Kidney epithelial cell (primary cell): ENCODE results near the gene ZBTB44. TPM values are rescaled to one million over a fixed set of nuclear protein-coding genes. Genes with fewer than 3 reads are reported as not detected.

Source experiments
- DNase-seq: peaks from one replicate; pipeline ENCODE4 v3.0.0-alpha.2; 2010; ENCODE audit warnings: low read depth
- H3K27me3 ChIP-seq: 2 replicates; pipeline ENCODE4 v1.6.0; 2011; ENCODE audit warnings: low read length; ENCODE audit not compliant: control insufficient read depth, insufficient read depth
- H3K36me3 ChIP-seq: 2 replicates; pipeline ENCODE4 v1.5.1; 2011; ENCODE audit warnings: low read length; ENCODE audit not compliant: control insufficient read depth, insufficient read depth
- H3K4me3 ChIP-seq: 2 replicates; pipeline ENCODE4 v1.5.1; 2011; ENCODE audit warnings: low read depth, mild to moderate bottlenecking, control low read depth, low read length
- total RNA-seq: library from RNA; depleted of rRNA; stranded (reverse); fragments of >200 nt; gene quantifications from 2 replicates; pipeline ENCODE4 v1.2.3, GENCODE V29; 2015
- TF ChIP-seq, protein P1 (sequence below): IDR thresholded peaks from 2 replicates; pipeline ENCODE4 v1.5.1; 2011; ENCODE audit warnings: mild to moderate bottlenecking, moderate library complexity, low read length, control low read depth, inconsistent platforms; ENCODE audit not compliant: insufficient read depth, poor library complexity, severe bottlenecking

The ZBTB44 gene
- total RNA-seq, 1 donor from 2014 or later, result 18.8 TPM

GRCh38 chr11:130308886-130309285, 5.8 kb downstream of the ZBTB44 start:
- Histone ChIP-seq H3K4me3 (no peak overlapping the region), H3K27me3 (no peaks in the 10 kb centered on the region), H3K36me3 (no peaks in the 10 kb centered on the region)
- no peak for DNase-seq
- TF ChIP-seq, protein P1, sequence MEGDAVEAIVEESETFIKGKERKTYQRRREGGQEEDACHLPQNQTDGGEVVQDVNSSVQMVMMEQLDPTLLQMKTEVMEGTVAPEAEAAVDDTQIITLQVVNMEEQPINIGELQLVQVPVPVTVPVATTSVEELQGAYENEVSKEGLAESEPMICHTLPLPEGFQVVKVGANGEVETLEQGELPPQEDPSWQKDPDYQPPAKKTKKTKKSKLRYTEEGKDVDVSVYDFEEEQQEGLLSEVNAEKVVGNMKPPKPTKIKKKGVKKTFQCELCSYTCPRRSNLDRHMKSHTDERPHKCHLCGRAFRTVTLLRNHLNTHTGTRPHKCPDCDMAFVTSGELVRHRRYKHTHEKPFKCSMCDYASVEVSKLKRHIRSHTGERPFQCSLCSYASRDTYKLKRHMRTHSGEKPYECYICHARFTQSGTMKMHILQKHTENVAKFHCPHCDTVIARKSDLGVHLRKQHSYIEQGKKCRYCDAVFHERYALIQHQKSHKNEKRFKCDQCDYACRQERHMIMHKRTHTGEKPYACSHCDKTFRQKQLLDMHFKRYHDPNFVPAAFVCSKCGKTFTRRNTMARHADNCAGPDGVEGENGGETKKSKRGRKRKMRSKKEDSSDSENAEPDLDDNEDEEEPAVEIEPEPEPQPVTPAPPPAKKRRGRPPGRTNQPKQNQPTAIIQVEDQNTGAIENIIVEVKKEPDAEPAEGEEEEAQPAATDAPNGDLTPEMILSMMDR, result no peak

DNA sequence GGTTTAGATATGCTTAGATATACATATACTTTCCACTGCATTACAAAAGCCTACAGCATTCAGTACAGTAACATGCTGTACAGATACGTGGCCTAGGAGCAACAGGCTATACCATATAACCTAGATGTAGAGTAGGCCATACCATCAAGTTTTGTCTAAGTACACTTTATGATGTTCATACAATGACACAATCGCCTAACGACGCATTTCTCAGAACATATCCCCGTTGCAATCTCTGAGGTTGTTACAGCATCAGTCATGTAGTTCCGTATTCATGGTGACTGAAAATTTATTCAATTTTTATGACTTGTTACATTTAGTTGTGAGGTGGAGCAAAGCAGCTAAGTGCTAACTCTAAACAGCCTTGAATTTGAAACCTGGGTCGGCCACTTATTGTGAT, 6.7 kb downstream of the ZBTB44 start:
- Histone ChIP-seq H3K36me3 (no peaks in the 10 kb centered on the region), H3K27me3 (no peaks in the 10 kb centered on the region), H3K4me3 (no peak overlapping the region)
- DNase-seq, result no peak
- TF ChIP-seq, protein P1, result no peak

- H3K36me3 ChIP-seq, result no peaks in the 10 kb centered on the region
- no peaks in the 10 kb centered on the region for H3K27me3 ChIP-seq
- no peak overlapping the region for H3K4me3 ChIP-seq
- TF ChIP-seq, protein P1, result no peak
- DNase-seq, result no peak
Observed at GRCh38 chr11:130304651-130305050, 10.1 kb downstream of the ZBTB44 start.

DNA sequence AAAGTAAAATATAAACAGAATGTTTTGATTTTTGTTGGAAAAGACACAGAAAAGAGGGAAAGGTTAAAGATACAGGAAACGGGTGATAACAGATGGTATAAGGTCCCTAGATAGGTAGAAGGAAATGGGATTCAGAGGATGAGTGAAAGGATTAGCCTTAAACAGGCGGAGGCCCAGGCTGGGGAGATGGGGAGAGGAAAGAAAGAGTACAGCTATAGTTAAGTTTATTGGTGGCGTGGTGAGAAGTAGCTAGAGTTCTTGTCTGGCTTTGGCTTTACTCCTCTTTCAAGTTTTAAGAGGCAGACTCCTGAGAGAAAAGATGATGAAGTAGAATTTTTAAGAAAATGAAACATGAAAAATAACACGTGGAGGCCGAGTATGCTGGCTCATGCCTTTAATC, 13.7 kb downstream of the ZBTB44 start:
- H3K36me3 ChIP-seq, result no peaks in the 10 kb centered on the region
- TF ChIP-seq, protein P1, result no peak
- no peak for DNase-seq
- H3K27me3 ChIP-seq, result no peaks in the 10 kb centered on the region
- no peak overlapping the region for H3K4me3 ChIP-seq

GRCh38 chr11:130300567-130300966, 14.2 kb downstream of the ZBTB44 start:
- Histone ChIP-seq H3K27me3 (no peaks in the 10 kb centered on the region), H3K4me3 (no peak overlapping the region), H3K36me3 (no peaks in the 10 kb centered on the region)
- no peak for DNase-seq
- TF ChIP-seq, protein P1, result no peak

DNA sequence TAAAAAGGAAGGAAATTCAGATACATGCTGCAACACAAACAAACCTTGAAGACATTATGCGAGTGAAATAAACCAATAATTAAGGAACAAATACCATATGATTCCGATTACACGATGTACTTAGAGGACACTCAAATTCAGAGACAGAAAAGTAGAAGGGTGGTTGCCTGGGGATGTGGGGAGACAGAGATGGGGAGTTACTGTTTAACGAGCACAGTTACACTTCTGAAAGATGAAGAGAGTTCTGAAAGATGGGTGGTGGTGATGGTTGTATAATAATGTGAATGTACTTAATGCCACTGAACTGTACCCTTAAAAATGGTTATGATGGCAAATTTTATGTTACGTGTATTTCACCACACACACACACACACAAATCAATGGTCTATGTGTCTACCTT, 14.7 kb downstream of the ZBTB44 start:
- no peak for DNase-seq
- H3K36me3 ChIP-seq, result no peaks in the 10 kb centered on the region
- no peaks in the 10 kb centered on the region for H3K27me3 ChIP-seq
- TF ChIP-seq, protein P1, result no peak
- no peak overlapping the region for H3K4me3 ChIP-seq
